ENCODE data around the gene MED10. TPM values are rescaled to one million over a fixed set of nuclear protein-coding genes. Genes with fewer than 3 reads are reported as not detected.

Gene MED10
- total and polyA plus RNA-seq, 2 of the 4 experiments (the other 2 are of a cell fraction): 9.1 to 60.0 TPM

DNA sequence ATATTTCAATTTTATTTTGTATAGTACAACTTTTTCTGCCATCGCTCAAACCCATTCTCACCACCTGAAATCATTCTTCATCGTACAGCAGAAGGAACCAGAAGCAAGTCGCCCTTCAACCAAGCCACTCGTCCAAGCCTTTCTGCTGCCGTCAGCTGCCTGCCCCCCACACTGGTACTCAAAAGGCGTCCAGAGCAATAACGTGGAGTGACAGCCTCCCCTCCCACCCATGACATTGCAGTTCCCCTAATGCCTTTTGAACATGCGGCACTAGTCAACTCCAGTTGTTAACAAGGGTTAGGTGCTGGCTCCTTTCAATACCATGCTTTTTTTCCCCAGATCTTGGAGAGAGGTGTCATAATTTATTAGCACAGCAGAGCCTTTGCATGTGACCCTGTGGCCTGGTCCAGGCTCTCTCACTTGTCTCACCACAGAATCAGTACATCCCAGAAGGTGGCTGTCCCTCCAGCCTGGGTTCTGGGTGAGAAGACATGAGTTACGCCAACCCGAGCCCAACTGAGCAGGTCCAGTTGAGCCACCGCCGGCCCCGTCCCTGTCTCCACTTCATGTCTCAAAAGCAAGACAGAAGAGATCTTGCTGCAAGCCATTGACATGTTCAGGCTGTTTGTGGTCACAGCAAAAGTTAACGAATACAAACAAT lies 20.4 kb upstream of the MED10 start:
- WGBS, 2 experiments (ENCODE audit: extremely low coverage in 2 of 2, insufficient read length in 1 of 2): 86% methylated on average over 5 of the region's 14 CpGs; no CpG with 5 or more reads in 1 of the 2 experiments
- H3K9me3 ChIP-seq (ENCODE audit: control insufficient read depth, insufficient read depth, low read length): no peaks in the 10 kb centered on the region
- H2AK9ac ChIP-seq (replicated peaks; ENCODE audit: low read depth, low read length, poor library complexity): no peak overlapping the region
- no TSS peak for BruUV-seq (replicated peaks)
- intact Hi-C loops (cut with micrococcal nuclease) (no loop called here), in situ Hi-C loops (cut with MboI; ENCODE audit: low sequenced_read_pairs) (no loop called here), dilution Hi-C loops (cut with HindIII; ENCODE audit: low sequenced_read_pairs, unreplicated experiment) (no loop called here)
- no peak overlapping the region for H2BK20ac ChIP-seq (ENCODE audit: low read depth, low read length)
- H2BK15ac ChIP-seq (ENCODE audit: low read depth, low read length): no peak overlapping the region
- H3K27me3 ChIP-seq (ENCODE audit: control insufficient read depth, insufficient read depth, low read length): no peaks in the 10 kb centered on the region; the same call in 1 of the 2 replicates
- no peak overlapping the region for H3K14ac ChIP-seq (replicated peaks; ENCODE audit: low read depth, low read length)
- no peak for TF ChIP-seq RCOR1 (IDR thresholded peaks at IDR 0.05; ENCODE audit: insufficient replicate concordance, low read length)
- TF ChIP-seq FOS (IDR thresholded peaks at IDR 0.05; ENCODE audit: low read depth, low read length): no peak
- TF ChIP-seq, protein P1, sequence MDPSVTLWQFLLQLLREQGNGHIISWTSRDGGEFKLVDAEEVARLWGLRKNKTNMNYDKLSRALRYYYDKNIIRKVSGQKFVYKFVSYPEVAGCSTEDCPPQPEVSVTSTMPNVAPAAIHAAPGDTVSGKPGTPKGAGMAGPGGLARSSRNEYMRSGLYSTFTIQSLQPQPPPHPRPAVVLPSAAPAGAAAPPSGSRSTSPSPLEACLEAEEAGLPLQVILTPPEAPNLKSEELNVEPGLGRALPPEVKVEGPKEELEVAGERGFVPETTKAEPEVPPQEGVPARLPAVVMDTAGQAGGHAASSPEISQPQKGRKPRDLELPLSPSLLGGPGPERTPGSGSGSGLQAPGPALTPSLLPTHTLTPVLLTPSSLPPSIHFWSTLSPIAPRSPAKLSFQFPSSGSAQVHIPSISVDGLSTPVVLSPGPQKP (IDR thresholded peaks at IDR 0.05; ENCODE audit: borderline replicate concordance, low read depth, low read length): no peak
- TF ChIP-seq MAFK (IDR thresholded peaks at IDR 0.05; ENCODE audit: low read depth, low read length): no peak
- TF ChIP-seq, protein P2, sequence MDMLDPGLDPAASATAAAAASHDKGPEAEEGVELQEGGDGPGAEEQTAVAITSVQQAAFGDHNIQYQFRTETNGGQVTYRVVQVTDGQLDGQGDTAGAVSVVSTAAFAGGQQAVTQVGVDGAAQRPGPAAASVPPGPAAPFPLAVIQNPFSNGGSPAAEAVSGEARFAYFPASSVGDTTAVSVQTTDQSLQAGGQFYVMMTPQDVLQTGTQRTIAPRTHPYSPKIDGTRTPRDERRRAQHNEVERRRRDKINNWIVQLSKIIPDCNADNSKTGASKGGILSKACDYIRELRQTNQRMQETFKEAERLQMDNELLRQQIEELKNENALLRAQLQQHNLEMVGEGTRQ (IDR thresholded peaks at IDR 0.05; ENCODE audit: low read depth, low read length): no peak
- no peak for TF ChIP-seq RFX5 (IDR thresholded peaks at IDR 0.05; ENCODE audit: low read depth, low read length)
- no peak for TF ChIP-seq MAZ (IDR thresholded peaks at IDR 0.05; ENCODE audit: borderline replicate concordance, low read depth, low read length)
- no peak for TF ChIP-seq SMC3 (IDR thresholded peaks at IDR 0.05; ENCODE audit: low read depth, low read length)
- no peak for TF ChIP-seq CHD1 (IDR thresholded peaks at IDR 0.05; ENCODE audit: low read depth, low read length)
- no peak for TF ChIP-seq CEBPB (IDR thresholded peaks at IDR 0.05; ENCODE audit: low read depth, low read length)
- no peak overlapping the region for H4K91ac ChIP-seq (ENCODE audit: insufficient read depth, low read depth, low read length)
- no peaks in the 10 kb centered on the region for H3K9me1 ChIP-seq (ENCODE audit: insufficient read depth, low read length)
- ChIA-PET CTCF (no interaction called here), POLR2A (ENCODE audit: unreplicated experiment) (no interaction called here)
- ATAC-seq (ENCODE audit: low read depth) (no peak), DNase-seq (no peak)
- no peak overlapping the region for H3K18ac ChIP-seq (ENCODE audit: low read depth, low read length)
- H2BK120ac ChIP-seq (ENCODE audit: low read depth, low read length): no peak overlapping the region
- no peak overlapping the region for H3K23ac ChIP-seq (ENCODE audit: low read depth, low read length)
- H3K36me3 ChIP-seq (ENCODE audit: control insufficient read depth, insufficient read depth, low read length): no peaks in the 10 kb centered on the region
- H4K8ac ChIP-seq (ENCODE audit: low read depth in 2 of 2, low read length in 2 of 2): no peak overlapping the region
- H3K4me3 ChIP-seq (ENCODE audit: insufficient read depth, low read depth, low read length): no peak overlapping the region
- H3K4me2 ChIP-seq (ENCODE audit: low read depth, low read length): no peak overlapping the region
- no peak overlapping the region for H2AK5ac ChIP-seq (ENCODE audit: low read depth, low read length)
- no peak overlapping the region for H2AFZ ChIP-seq (replicated peaks; ENCODE audit: low read length, poor library complexity)
- no peak overlapping the region for H3K27ac ChIP-seq (ENCODE audit: insufficient read depth, low read length)
- no peak overlapping the region for H3K56ac ChIP-seq (ENCODE audit: extremely low read depth, insufficient read depth, low read length)
- H2BK5ac ChIP-seq (ENCODE audit: low read depth, low read length, poor library complexity, severe bottlenecking): no peak overlapping the region
- H4K20me1 ChIP-seq (ENCODE audit: insufficient read depth, low read length): no peaks in the 10 kb centered on the region
- no peak overlapping the region for H3K4ac ChIP-seq (ENCODE audit: low read depth, low read length)
- H4K5ac ChIP-seq (ENCODE audit: low read depth, low read length): no peak overlapping the region
- no peaks in the 10 kb centered on the region for H3K4me1 ChIP-seq (ENCODE audit: control insufficient read depth, insufficient read depth, low read length)
- H3K9ac ChIP-seq (ENCODE audit: low read depth, low read length): no peak overlapping the region
- H3K79me1 ChIP-seq (ENCODE audit: low read depth in 1 of 2, low read length in 2 of 2): no peaks in the 10 kb centered on the region

Data from IMR-90 (cell line).